ENCODE results near the gene GBGT1.

The GBGT1 gene

DNA sequence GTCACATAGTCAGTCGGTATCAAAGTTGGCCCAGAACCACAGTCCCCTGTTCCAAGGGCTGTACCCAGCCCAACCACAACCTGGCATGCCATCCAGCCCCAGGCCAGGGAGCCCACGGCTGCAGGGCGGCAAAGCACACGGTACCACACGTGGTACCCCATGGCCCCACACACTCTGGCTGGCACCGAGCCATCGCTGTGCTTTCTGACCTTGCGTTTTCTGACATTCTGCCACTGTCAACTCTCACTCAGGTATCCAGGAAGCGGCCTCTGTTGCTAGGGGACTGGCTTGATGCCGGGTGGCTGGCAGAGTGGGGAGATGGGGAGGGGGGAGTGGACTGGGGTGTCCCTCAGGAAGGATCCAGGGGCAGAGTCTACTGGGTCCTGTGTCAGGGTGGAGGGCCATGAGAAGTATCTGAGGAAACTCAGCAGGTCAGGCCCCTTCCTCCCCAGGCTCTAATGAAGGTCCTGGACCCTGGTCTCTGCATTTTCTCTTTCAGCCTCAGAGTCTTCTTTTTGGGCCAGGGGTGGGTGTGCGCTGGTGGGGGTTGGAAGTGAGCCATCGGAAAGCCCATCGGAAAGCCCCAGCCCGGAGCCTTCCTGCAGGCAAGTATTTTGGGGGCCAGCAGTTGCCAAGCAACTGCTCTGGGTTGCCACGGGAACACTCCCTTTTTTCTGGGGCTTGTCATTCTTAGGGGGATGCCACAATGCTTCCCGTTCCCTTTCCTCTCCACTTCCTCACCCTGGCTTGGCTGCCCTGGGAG is 21.7 kb downstream of the GBGT1 start:
- no peak for DNase-seq

DNA sequence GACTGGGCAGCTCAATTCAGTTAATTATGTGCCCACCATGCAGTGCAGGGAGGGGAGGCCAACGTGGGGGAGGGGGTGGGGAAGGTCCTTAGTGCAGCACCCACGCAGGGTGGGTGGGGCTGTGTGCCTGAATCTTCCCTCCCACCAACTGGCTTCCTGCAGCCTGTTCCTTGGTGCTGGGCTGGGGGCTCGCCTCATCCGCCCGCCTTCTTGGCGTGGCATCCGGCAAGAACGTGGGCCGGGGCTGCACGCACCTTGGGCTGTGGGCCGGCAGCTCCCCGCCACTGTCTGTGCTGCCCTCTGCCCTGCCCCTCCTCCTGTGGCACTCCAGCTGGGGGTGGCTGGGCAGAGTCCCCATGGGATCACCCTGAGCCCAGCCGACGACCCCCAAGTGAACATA is 23.1 kb downstream of the GBGT1 start:
- DNase-seq = no peak

DNA sequence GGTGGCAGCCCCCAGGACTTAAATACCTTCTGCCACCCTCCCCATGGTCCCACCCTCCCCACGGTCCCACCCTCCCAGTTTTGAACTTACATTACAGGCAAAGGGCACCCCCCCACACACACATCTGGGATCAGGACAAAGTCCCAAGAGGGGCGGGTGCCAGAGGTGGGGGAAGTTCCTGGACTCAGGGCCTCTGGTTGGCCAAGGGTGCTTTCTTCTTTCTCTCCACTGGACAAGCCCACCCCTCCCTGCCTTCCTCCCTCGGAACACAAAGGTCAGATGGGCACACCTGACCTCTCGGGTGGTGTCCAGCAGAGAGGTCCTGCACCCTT is 23.6 kb downstream of the GBGT1 start:
- DNase-seq = no peak

DNA sequence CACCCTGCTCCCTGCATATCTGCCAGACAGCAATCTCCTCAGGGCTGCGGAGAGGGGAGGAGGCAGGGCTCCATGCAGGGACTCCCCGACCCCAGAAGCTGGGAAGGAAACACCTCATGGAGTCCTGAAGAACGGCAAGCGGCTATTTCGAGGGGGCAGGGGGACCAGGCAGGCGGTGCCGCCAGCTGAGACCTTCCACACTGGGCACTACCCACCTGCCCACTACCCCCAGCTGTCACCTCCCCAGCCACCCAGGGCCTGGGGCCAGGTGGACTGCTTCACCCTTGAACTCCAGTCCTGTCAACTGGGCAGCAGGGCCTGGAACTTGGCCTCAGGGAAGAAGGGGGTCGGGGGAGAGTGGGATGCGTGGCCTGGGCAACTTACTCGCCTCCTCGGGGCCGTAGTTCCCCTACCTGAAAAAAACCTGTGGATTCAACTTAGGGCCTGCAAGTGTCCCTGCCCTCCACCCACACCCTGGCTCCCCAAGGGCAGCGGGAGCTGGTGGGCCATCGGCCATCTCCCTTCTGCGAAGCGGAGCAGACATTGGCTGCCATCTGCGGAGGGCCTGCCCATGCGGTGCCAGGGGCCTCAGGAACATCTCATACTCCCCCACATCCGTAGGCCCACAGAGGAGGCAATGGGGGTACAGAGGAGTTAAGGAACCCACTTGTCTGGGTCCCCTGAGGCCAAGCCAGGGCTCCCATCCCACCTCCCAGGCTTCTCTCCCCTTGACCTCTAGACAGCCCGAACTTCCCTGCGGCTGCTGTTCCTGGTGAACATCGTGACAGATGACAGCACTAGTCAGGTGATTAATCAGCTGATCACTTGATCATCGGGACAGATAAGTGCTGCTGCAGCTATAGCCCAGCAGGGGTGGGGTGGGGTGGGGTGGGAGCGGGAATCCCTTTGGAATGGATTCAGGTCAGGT is 24.2 kb downstream of the GBGT1 start:
- no peak for DNase-seq

DNA sequence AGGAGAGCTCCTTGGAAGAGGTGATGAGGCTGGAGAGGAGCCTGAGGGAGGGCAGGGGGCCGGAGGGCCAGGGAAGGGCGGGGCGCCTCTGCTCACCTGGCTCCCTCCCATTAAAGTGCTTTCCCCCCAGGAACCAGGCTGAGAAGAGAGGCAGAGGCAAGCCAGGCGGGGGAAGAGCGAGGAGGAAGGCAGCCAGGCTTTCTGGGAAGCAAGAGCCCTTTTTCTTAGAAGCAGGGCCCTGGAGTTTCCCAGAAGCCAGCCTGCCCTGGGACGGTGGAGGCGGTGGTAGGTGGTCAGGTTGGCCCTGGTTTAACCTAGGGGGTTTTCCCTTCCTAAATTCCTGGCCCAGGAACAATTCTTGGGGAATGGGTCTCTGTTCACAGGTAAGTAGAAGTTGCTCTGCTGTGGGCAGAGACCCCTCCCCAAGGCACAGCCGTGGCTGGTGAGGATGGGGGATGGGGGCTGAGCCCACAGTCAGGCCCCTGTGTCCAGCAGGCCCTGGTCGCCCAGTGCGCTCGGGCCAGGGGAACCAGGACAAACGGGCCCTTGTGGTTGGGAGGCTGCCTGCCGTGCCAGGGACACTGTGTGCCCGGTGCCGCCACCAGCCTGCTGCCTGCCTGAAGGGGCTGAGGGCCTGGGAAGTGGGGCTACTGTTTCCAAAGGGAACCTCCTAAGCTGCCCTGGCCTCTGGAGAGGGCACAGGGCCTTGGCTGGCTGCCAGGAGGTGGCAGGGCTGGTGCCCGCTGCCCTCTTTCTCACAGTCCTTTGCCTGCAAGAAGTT is 26.1 kb downstream of the GBGT1 start:
- DNase-seq = no peak

DNA sequence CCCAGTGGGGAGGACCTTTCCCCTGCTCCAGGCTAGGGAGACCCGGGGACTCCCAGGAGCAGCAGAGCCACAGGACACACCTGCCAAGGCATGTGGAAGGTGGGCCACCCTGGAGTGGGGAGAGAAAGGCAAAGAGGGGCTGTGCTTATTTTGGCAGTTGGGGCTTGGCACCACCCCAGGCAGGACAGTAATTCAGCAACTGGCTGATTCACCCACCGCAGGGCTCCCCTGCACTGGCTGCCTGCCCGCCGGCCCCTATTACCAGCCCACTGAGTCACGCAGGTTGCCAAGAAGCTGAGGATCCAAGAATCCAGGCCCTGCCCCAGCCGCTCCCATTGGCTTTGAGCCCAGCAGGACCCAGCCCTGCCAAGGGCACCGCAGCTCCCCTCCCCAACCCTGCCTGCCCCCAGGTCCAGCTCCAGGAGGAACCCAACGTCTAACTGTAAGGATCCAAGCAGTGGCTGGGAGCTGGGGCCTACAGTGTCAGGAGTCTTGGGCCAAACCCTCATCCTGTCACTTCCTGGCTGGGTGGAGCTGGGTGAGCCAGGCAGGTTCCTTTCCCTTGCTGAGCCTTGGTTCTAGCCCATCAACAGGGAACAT is 28.5 kb downstream of the GBGT1 start:
- no peak for DNase-seq

DNA sequence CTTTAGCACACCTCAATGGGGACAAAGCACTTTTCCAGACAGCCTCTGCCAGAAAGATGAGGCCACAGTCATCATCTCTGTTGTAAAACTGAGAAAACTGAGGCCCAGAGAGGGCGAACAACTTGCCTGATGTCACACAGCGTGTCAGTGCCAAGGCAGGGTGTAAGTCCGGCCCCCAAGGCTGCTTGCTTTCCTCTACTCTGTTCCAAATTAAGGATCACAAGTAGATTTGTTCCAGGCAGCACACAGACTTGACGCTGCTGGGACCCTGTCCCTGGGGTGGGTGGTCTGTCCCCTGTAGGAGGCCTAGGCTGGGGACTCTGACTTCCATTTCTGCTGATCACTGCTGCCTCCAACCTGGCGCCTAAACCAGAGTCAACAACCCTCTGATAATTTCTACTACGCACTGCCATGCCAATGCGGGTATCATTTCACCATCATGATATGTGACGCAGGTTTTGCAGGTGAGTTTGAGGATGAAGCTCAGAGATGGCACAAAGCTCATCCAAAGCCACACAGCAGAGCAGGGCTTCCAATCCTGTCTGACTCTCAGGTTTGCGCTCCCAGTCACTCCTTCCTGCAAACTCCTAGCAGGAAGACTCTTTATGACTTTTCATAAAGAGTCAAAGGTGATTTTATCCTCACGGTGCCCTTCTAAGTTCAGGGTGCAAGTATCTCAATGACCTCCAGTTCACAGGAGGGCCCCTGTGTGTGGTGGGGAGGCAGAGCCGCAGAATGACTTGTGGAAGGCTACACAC is 29.1 kb downstream of the GBGT1 start:
- DNase-seq = no peak

DNA sequence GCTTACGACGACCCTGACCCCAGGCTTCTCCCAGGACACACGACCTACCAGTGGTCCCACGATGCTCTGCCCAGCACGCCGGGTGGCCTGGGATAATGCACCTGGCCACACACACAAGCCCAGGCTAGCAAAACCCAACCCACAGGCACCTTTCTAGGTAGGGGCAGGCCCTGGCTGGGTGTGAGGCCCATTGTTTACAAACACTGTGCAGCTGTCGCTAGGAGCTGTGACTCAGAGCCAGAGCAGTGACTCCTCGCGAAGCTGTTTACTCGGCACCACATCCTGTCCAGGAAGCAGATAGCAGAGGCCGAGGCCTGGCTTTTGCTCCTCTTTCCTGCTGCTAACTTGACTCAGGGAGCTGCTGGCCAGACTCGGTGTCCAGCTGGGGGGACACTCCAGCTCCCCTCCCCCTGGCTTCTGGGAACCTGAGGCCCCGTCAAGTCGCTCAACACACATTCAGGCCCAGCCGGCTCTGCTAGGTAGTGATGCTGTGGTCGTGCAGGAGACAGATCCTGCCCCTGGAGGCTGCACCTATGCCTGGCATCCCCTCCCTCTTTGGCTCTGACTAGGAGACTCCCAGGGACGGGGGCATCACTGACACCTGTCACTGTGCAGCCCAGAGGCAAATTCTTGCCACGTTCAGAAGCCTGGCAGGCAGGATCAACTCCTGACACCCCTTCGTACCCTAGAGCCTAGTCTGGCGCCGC is 29.9 kb downstream of the GBGT1 start:
- DNase-seq = peak; percentile 95

DNA sequence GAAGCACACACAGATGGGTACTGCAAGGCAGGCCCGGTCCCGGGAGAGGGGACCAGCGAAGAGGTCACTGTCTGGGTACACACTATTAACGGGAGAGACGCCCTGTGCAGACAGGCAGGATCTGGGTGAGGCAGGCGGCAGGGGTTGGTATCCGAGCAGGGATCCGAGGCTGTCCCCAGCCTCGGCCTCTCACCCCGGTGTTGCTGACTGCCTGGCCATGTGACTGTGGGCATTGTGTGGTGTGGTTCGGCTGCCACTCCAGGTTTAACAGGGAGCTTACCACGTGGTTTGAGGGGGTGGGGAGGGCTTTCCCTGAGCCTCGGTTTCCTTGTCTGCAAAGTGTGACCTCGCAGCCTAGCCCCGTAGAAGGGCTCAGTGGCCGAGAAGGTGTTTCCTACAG is 31.5 kb downstream of the GBGT1 start:
- no peak for DNase-seq

DNA sequence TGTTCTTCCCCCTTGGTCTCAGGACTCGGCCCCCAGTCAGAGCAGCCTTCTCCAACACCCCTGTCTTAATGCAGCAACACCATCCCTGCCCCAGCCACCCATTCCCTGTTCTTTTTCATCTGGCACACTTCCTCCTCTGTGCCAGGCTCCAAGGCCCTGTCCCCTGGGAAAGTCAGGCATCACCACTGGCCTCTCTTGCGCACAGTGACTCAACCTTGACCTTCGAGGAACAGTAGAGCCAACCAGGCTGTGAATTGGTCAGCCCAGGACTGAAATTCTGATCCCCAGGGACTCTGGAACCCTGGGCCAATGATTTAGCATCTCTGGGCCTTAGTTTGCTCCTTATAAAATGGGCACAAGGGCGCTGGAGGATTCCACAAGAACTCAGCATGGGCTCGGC is 32.2 kb downstream of the GBGT1 start:
- DNase-seq = no peak

DNA sequence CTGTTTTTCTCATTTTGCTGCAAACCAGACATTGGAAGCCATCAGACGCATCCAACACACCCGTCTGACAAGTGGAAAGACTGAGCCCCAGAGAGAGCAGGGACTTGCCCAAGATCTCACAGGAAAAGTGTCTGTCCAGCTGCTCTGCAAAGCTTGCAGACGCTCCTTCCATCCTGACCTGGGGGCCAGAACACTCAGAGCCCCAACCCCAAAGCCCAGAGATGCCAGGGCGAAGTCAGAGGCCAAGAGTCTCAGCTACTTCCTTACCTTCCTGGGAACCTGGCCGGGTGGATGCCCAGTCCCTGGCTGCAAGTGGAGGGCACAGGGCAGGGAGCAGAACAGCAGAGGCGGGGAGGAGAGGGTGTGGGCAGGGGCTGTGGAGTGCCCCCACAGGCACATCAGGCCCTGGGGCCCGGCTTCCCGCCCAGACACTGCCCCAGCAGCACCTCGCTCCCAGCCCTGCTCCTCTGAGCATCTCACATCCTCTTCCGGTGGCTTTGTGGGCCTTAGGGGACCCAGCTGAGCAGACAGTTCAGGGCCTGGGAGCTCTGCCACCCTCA is 32.9 kb downstream of the GBGT1 start:
- DNase-seq = no peak

DNA sequence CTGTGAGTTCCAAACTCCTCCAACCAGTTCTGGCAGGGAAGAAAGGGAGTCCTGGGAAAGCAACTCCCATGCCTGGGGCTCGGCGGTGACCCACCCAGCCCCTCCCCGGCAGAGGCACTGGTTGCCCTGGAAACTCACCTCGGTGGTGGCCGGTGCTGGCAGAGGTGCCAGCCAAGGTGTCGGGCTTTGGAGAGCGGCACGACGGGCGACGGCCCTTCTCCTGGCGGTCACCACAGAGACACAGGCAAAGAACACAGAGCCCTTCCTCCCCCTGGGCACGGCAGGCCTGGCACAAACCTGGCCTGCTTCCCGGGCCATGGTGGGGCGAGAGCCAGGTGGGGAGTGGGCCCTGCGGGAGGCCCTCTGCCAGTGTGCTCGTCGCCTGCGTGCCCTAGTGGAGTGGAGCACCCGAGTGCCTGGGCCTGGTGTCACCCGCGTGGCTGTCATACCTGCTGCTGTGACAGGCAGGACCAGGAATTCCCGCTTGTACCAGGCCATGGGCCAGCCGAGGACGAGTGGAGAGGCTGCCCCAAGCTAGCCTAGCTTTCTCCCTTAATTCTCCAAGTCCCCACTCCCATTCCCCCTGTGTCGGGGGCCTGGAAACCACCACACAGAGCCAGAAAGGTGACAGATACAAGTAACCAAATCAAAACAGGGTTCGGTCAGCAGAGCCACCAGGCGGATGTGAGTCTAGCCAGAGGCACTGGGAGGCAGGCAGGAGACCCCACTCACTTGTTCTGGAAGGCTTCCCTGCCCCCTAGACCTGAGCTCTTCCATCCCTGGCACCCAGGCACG is 34.5 kb downstream of the GBGT1 start:
- DNase-seq = no peak

DNA sequence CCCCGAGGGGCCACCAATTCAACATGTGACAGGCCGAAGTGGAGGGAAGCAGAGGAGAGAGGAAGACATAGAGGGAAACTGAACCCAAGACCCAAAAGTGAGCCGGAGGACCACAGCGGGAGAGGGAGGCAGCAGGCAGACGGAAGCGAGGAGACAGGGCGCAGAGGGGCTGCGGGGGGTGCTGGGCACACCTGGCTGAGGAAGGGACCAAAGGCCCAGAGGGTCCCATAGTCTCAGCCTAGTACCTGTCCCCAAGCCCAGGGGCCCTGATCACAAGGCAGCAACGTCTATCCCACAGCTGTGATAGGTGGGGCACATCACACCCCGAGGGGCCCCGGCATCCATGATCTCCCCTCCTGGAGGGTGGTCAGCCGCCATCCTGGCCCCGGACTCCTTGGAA is 35.6 kb downstream of the GBGT1 start:
- no peak for DNase-seq

DNA sequence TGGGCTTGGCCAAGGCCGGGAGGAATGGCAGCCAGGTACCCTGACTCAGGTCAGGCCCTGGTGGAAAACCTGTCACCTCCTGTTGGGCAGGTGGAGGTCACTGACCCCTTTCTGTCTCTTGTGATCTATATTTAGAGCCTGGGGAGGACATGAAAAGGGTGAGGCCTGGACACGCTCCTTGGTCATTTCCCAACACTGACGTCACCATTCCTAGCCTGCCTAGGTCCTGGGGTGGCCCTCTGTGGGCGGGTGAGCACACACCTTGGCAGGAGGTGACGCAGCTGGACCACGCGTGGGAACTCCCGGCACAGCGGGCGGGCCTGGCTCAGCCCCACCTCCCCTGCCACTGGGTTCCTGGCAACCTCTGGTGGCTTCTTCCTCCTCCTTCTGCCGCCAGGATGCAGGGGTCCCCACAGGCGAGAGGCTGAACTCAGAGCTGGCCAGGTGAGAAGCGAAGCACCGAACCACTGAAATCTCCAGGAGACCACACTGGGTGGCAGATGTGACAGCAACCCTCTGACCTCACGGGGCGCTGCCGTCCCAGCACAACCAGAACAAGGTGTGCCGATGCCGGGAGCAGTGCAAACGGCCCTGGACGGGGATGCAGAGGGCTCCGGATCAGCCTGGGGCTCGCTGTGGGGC is 36.3 kb downstream of the GBGT1 start:
- DNase-seq = no peak

DNA sequence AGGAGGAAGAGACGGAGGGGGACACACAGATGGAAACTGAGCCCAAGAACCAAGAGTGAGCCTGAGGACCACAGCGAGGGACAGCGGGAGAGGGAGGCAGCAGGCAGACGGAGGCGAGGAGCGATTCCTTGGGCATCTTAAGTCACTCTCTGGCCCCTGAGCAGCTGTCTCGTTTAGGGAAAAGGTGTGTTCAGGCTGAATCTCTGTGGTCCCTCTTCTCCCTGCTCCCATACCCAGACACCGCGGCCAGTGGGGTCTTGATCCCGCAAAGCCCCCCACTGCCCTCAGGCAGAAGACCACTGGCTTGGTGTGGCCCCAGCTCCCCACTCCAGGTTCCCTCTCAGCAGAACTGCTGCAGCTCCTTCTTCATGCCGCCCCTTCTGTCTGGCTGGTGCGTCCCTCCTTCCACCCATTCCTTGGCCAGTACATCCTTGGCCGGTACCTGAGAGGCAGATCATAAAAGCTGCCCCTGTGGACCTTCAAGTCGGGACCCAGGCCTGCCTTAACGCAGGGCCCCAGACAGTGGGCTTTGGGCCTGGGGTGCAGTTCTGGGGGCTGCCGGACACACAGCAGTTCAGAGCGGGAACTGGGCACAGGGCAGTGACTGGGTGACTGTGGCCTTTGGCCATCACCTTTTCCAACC is 36.9 kb downstream of the GBGT1 start:
- DNase-seq = no peak

DNA sequence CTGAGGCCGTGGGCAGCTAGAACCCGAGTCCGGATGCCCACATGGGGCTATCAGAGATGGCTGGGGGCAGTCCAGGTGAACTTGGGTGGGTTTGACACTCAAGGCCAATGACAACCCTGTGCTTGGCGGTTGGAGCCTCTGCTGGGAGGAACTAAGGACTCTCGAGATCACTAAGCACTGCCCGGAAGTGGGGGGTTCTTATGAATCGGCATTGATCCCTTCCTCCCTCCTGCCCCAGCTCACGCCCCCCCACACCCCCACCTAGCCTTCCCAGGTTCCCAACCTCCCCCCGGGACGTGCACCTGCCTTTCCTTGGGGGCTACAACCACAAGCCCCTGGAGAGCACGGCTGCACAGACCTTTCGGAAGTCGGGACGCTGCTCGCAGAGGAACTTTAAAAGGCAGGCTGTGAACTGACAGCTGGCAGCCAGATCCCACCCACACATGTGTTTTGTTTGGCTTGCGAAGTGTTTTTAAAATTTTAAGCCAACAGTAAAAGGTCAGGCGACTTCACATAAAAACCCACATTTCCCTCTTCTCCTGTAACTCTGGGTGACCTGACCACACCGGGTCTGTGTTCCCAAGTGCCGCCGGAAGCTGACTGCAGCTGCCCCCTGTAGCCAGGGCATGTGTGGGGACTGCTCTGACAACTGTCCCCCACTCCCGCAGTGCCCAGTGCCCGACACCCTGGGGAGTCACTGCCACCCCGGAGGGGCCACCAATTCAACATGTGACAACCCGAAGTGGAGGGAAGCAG is 37.6 kb downstream of the GBGT1 start:
- DNase-seq = no peak

DNA sequence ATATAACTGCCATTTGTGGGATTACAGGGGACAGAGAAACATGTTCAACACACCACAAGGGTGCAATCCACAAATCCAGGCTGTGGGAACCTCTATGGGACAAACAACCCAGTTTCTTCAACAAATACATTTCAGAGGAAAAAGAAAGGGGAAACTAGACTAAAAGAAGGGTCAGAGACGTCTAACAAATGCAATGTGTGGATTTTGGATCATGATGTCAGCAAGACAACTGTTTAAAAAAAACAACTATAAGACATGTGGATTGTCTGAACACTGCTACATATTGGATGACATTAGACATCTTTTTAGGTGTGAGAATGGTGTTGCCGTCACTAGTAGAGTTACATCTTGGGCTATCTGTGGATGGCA is 38.8 kb downstream of the GBGT1 start:
- no peak for DNase-seq

DNA sequence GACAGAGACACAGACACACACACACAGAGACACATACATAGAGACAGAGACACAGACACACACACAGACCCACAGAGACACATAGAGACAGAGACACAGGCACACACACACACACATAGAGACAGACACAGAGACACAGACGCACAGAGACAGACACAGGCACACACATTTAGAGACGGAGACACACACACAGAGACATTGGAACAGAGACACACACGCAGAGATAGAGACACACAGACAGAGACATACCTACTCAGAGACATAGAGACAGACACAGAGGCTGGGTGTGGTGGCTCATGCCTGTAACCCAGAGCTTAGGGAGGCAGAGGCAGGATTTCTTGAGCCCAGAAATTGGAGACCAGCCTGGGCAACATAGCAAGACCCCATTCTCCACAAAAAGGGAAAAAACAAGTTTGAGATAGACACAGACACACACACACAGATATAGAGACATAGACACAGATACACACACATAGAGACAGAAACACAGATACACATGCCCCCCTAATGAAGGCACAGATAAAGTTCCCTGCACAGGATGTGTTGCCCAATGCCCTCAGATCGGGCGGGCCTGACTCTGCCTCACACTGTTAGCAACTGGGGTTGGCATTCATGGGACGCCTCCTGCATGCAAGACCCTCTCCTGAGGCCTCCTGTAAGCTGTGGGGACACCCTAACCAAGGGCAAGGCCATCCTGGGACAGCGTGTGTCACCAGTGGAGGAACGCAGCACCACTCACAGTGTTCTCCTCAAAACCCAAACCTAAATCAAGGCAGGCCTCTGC is 39.4 kb downstream of the GBGT1 start:
- no peak for DNase-seq

Measured in NCI-H146 (cell line).